ENCODE measurements around the gene RSL24D1. TPM values are rescaled to one million over a fixed set of nuclear protein-coding genes. Genes with fewer than 3 reads are reported as not detected.

The RSL24D1 gene
- total and polyA plus RNA-seq, 2 of the 4 experiments (the other 2 are of a cell fraction) = 36.5 to 36.7 TPM

GRCh38 chr15:55230953-55231352 is 34.2 kb upstream of the RSL24D1 start:
- in situ Hi-C loops (cut with MboI; ENCODE audit: low sequenced_read_pairs) (no loop called here), intact Hi-C loops (cut with micrococcal nuclease) (no loop called here), dilution Hi-C loops (cut with HindIII; ENCODE audit: low sequenced_read_pairs, unreplicated experiment) (no loop called here)
- Histone ChIP-seq H3K36me3 (ENCODE audit: control insufficient read depth, insufficient read depth, low read length) (0 out of 2 replicates have a peak, but pooled peaks cover 3% of the 10 kb centered on the region), H3K4me2 (ENCODE audit: low read depth, low read length) (no peak overlapping the region), H2BK15ac (ENCODE audit: low read depth, low read length) (no peak overlapping the region), H3K79me1 (ENCODE audit: low read depth in 1 of 2, low read length in 2 of 2) (no peaks in the 10 kb centered on the region), H3K9ac (ENCODE audit: low read depth, low read length) (no peak overlapping the region), H4K20me1 (ENCODE audit: insufficient read depth, low read length) (no peaks in the 10 kb centered on the region), H2BK20ac (ENCODE audit: low read depth, low read length) (no peak overlapping the region), H4K91ac (ENCODE audit: insufficient read depth, low read depth, low read length) (no peak overlapping the region), H2BK120ac (ENCODE audit: low read depth, low read length) (no peak overlapping the region), H3K4me3 (ENCODE audit: insufficient read depth, low read depth, low read length) (no peak overlapping the region), H3K27ac (ENCODE audit: insufficient read depth, low read length) (no peak overlapping the region), H2AK9ac (replicated peaks; ENCODE audit: low read depth, low read length, poor library complexity) (no peak overlapping the region), H4K5ac (ENCODE audit: low read depth, low read length) (no peak overlapping the region), H3K56ac (ENCODE audit: extremely low read depth, insufficient read depth, low read length) (no peak overlapping the region), H3K18ac (ENCODE audit: low read depth, low read length) (no peak overlapping the region), H3K14ac (replicated peaks; ENCODE audit: low read depth, low read length) (no peak overlapping the region), H2AFZ (replicated peaks; ENCODE audit: low read length, poor library complexity) (no peak overlapping the region), H3K4ac (ENCODE audit: low read depth, low read length) (no peak overlapping the region), H3K27me3 (ENCODE audit: control insufficient read depth, insufficient read depth, low read length) (no peaks in the 10 kb centered on the region), H3K23ac (ENCODE audit: low read depth, low read length) (no peak overlapping the region), H2AK5ac (ENCODE audit: low read depth, low read length) (no peak overlapping the region), H3K9me1 (ENCODE audit: insufficient read depth, low read length) (peaks cover 3% of the 10 kb centered on the region; the same call in 1 of the 2 replicates), H4K8ac (ENCODE audit: low read depth in 2 of 2, low read length in 2 of 2) (no peak overlapping the region), H2BK5ac (ENCODE audit: low read depth, low read length, poor library complexity, severe bottlenecking) (no peak overlapping the region), H3K4me1 (ENCODE audit: control insufficient read depth, insufficient read depth, low read length) (no peaks in the 10 kb centered on the region), H3K9me3 (ENCODE audit: control insufficient read depth, insufficient read depth, low read length) (no peaks in the 10 kb centered on the region)
- no CpG with 5 or more reads among the region's 1 CpG for WGBS, 2 experiments (ENCODE audit: extremely low coverage in 2 of 2, insufficient read length in 1 of 2)
- ChIA-PET POLR2A (ENCODE audit: unreplicated experiment) (no interaction called here), CTCF (no interaction called here)
- no peak for DNase-seq
- BruUV-seq (replicated peaks) = no TSS peak
- TF ChIP-seq SMC3 (IDR thresholded peaks at IDR 0.05; ENCODE audit: low read depth, low read length) (no peak), RCOR1 (IDR thresholded peaks at IDR 0.05; ENCODE audit: insufficient replicate concordance, low read length) (no peak), CHD1 (IDR thresholded peaks at IDR 0.05; ENCODE audit: low read depth, low read length) (no peak), RAD21 (IDR thresholded peaks at IDR 0.05; ENCODE audit: low read length) (no peak), MAZ (IDR thresholded peaks at IDR 0.05; ENCODE audit: borderline replicate concordance, low read depth, low read length) (no peak)
- TF ChIP-seq, protein P1, sequence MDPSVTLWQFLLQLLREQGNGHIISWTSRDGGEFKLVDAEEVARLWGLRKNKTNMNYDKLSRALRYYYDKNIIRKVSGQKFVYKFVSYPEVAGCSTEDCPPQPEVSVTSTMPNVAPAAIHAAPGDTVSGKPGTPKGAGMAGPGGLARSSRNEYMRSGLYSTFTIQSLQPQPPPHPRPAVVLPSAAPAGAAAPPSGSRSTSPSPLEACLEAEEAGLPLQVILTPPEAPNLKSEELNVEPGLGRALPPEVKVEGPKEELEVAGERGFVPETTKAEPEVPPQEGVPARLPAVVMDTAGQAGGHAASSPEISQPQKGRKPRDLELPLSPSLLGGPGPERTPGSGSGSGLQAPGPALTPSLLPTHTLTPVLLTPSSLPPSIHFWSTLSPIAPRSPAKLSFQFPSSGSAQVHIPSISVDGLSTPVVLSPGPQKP (IDR thresholded peaks at IDR 0.05; ENCODE audit: borderline replicate concordance, low read depth, low read length) = no peak
- ATAC-seq (ENCODE audit: low read depth) = no peak

Data from IMR-90 (cell line).